ENCODE measurements around the gene SLC6A2. TPM values are rescaled to one million over a fixed set of nuclear protein-coding genes. Genes with fewer than 3 reads are reported as not detected.
"Not testable (repeated sequence)": the region's sequence is repeated elsewhere in the genome, so short reads cannot be mapped to it uniquely, and the experiment has no call there.

SLC6A2 gene
- total RNA-seq, 1 experiment from 2014 or later, result 0.21 TPM

DNA sequence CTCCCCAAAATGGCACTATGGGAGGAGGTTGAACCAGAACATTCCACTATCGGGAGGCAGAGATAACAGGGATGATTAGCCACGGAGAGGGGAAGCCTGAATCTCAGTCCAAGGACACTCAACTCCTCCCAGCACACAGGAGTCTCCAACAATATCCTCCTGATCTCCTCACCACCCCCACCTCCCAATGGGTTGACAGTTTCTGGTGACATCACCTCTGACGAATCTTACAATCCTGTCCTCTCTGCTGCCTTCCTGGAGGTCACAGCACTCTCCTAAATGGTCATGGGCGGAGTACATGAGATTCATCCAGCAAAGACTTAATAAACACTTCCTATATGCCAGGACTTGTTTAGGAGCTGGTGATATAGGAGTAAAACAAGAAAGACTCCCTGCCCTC is 80.9 kb downstream of the SLC6A2 start:
- Histone ChIP-seq H3K36me3 (replicated peaks; ENCODE audit: control insufficient read depth, insufficient read depth, low read length) (no peaks in the 10 kb centered on the region), H3K27me3 (ENCODE audit: control insufficient read depth, insufficient read depth, low read length) (no peaks in the 10 kb centered on the region), H3K4me3 (ENCODE audit: insufficient read depth, low read depth, low read length) (no peak overlapping the region)
- DNase-seq, result no peak

DNA sequence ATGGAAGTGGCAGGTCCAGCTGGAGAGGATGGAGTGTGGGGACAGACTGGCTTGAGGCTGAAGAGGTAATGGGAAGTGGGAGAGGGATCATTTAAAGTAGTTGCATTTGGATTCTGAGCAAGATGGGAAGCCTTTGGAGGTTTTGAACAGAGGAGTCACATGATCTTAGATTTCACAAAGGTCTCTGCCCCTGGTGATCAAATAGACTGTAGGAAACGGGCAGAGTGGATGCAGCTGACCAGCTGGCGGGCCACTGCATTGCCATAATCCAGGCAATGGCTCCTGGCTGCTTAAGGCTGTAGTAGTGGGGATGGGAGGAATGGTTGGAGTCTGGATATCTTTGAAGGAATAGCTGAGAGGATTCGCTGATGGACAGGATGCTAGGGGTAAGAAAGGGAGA is 81.5 kb downstream of the SLC6A2 start:
- Histone ChIP-seq H3K27me3 (ENCODE audit: control insufficient read depth, insufficient read depth, low read length) (no peaks in the 10 kb centered on the region), H3K36me3 (replicated peaks; ENCODE audit: control insufficient read depth, insufficient read depth, low read length) (no peaks in the 10 kb centered on the region), H3K4me3 (ENCODE audit: insufficient read depth, low read depth, low read length) (no peak overlapping the region)
- DNase-seq, result no peak

DNA sequence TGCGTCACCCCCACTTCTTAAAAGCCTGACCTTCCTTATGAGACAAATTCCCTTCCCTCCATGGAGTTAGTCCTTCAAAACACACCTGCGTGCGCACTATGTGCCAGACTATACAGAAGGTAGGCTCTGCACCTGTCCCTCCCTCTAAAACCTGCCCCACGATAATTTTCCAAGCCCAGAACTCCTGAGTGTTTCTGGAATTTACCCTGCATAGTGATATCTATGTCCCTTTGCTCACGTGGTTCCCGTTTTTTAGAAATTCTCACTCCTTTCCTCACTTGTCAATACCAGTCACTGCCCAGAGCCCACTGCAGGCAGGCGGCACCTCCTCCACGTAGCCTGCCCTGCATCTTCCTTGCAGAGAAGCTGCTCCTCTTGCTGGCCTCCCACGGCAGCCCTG is 82.2 kb downstream of the SLC6A2 start:
- Histone ChIP-seq H3K4me3 (ENCODE audit: insufficient read depth, low read depth, low read length) (no peak overlapping the region), H3K36me3 (replicated peaks; ENCODE audit: control insufficient read depth, insufficient read depth, low read length) (no peaks in the 10 kb centered on the region)

DNA sequence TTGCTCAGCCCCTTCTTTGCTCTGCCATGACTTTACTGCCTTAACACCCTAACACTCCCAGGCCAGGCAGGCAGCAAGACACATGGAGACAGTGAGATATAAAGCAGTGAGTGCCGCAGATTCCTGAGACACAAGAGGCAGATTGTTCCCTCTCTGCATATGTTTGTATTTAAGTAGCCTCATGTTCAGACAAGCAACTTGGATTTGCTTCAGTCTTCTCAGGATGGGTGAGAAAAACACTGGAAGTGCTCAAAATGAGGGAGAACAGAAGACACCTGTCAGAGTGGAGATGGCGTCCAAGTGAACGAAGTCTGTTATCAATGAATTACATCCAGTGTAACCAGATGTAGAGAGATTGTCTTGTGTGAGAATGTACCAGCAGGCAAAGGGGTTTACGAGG is 90.3 kb downstream of the SLC6A2 start:
- H3K36me3 ChIP-seq (replicated peaks; ENCODE audit: control insufficient read depth, insufficient read depth, low read length), result no peaks in the 10 kb centered on the region
- H3K27me3 ChIP-seq (ENCODE audit: control insufficient read depth, insufficient read depth, low read length), result no peaks in the 10 kb centered on the region; the same call in 1 of the 2 replicates
- H3K4me3 ChIP-seq (ENCODE audit: insufficient read depth, low read depth, low read length), result no peak overlapping the region
- DNase-seq, result no peak

More for the DNA sequence above, 82.2 kb downstream of the SLC6A2 start:
- no peaks in the 10 kb centered on the region for H3K27me3 ChIP-seq (ENCODE audit: control insufficient read depth, insufficient read depth, low read length)
- no peak for DNase-seq

DNA sequence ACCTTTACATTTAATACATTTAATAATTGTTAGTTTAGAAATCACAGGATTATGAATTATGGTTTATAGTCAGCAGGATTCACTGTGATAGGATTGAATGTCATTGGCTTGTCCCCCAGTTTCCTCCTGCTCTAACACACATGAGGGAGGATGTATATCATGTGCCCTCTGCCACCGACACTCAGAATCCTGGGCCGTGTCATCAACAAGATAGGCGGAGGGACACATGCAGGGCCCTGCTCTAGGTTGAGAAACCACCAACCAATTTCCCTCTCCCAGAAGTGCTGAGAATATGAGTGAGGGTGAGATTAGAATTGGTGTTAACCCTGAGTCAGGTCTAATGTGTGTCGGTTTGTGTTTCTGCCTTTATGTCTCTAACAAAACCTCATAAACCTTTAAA is 92.0 kb downstream of the SLC6A2 start:
- DNase-seq, result no peak
- H3K27me3 ChIP-seq (ENCODE audit: control insufficient read depth, insufficient read depth, low read length), result no peaks in the 10 kb centered on the region; the same call in 1 of the 2 replicates
- no peak overlapping the region for H3K4me3 ChIP-seq (ENCODE audit: insufficient read depth, low read depth, low read length)
- no peaks in the 10 kb centered on the region for H3K36me3 ChIP-seq (replicated peaks; ENCODE audit: control insufficient read depth, insufficient read depth, low read length)

DNA sequence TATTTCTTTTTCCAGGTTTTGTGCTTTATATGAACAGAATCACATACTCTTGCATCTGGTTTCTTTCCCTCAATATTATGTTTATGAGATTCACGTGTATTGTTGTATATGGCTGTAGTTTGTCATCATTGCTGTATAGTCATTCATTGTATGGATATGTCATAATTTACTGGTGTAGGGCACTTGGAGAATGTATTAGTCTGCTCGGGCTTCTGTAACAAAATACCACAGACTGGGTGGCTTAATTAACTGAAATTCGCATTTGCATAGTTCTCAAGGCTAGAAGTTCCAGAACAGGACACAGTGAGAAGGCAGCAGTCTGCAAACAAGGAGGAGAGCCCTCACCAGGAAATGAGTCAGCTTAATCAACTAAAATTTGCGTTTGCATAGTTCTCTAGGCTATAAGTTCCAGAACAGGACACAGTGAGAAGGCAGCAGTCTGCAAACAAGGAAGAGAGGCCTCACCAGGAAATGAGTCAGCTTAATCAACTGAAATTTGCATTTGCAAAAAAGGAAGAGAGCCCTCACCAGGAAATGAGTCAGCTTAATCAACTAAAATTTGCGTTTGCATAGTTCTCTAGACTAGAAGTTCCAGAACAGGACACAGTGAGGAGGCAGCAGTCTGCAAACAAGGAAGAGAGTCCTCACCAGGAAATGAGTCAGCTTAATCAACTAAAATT is 96.8 kb downstream of the SLC6A2 start:
- not testable (repeated sequence) for H3K36me3 ChIP-seq (replicated peaks; ENCODE audit: control insufficient read depth, insufficient read depth, low read length); H3K27me3 ChIP-seq (ENCODE audit: control insufficient read depth, insufficient read depth, low read length); H3K4me3 ChIP-seq (ENCODE audit: insufficient read depth, low read depth, low read length); DNase-seq

DNA sequence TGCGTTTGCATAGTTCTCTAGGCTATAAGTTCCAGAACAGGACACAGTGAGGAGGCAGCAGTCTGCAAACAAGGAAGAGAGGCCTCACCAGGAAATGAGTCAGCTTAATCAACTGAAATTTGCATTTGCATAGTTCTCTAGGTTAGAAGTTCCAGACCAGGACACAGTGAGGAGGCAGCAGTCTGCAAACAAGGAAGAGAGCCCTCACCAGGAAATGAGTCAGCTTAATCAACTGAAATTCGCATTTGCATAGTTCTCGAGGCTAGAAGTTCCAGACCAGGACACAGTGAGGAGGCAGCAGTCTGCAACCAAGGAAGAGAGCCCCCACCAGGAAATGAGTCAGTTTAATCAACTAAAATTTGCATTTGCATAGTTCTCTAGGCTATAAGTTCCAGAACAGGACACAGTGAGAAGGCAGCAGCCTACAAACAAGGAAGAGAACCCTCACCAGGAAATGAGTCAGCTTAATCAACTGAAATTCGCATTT is 97.4 kb downstream of the SLC6A2 start:
- not testable (repeated sequence) for DNase-seq; H3K27me3 ChIP-seq (ENCODE audit: control insufficient read depth, insufficient read depth, low read length); H3K36me3 ChIP-seq (replicated peaks; ENCODE audit: control insufficient read depth, insufficient read depth, low read length); H3K4me3 ChIP-seq (ENCODE audit: insufficient read depth, low read depth, low read length)

Other genes starting within 250 kb of the SLC6A2 start
- 33.7 and 36.7 TPM in 2 replicates for gene MMP2, start 176.8 kb upstream of the SLC6A2 start, total RNA-seq (2014; rRNA removed; shearing (Covaris generic))
- 5.0 and 6.1 TPM in 2 replicates for gene LPCAT2, start 146.9 kb upstream of the SLC6A2 start, total RNA-seq (2014; rRNA removed; shearing (Covaris generic))
- 0.24 TPM in 1 of 2 replicates, not detected in the other for gene CAPNS2, start 89.3 kb upstream of the SLC6A2 start, total RNA-seq (2014; rRNA removed; shearing (Covaris generic))
- gene CES1, start 177.1 kb downstream of the SLC6A2 start, total RNA-seq (2014; rRNA removed; shearing (Covaris generic)), result 0.44 TPM in 1 of 2 replicates, not detected in the other
- gene CES5A, start 219.4 kb downstream of the SLC6A2 start, total RNA-seq (2014; rRNA removed; shearing (Covaris generic)), result 0.18 TPM in 1 of 2 replicates, not detected in the other